Measurements from ENCODE around the gene STAC.

GRCh38 chr3:36489679-36490425, 109.5 kb downstream of the STAC start:
- TF ChIP-seq EZH2 (IDR thresholded peaks at IDR 0.05; ENCODE audit: low read length, unreplicated experiment) (no peak), EZH2phosphoT487 (IDR thresholded peaks at IDR 0.05; ENCODE audit: borderline replicate concordance, low read length) (no peak)
